ENCODE results near the gene FOXL1. TPM values are rescaled to one million over a fixed set of nuclear protein-coding genes. Genes with fewer than 3 reads are reported as not detected.

Gene FOXL1
- polyA plus RNA-seq, 1 donor (not counting 4 experiments of a cell fraction or from before 2014, with no cell fraction given) = 0.10 TPM

- peaks cover 0 to 4% of the 10 kb centered on the region in 2 experiments for H3K36me3 ChIP-seq (ENCODE audit: control insufficient read depth in 2 of 2, extremely low read depth in 1 of 2, insufficient read depth in 2 of 2, low read length in 2 of 2)
- H3K9me3 ChIP-seq (ENCODE audit: control insufficient read depth, low read depth, low read length) = no peaks in the 10 kb centered on the region
- FAIRE-seq = no peak
- TF ChIP-seq CTCF (optimal IDR thresholded peaks at IDR 0.05 in 1 of 3, IDR thresholded peaks at IDR 0.05 in 1 of 3, conservative IDR thresholded peaks at IDR 0.05 in 1 of 3; ENCODE audit: extremely low read depth in 1 of 3, insufficient read depth in 2 of 3, low read length in 3 of 3) (no peak), EZH2 (IDR thresholded peaks at IDR 0.05; ENCODE audit: low read length) (no peak)
- H3K27me3 ChIP-seq (ENCODE audit: control insufficient read depth, extremely low read depth, insufficient read depth, low read length) = no peaks in the 10 kb centered on the region
- H3K4me2 ChIP-seq (ENCODE audit: control insufficient read depth, extremely low read depth, insufficient read depth, low read depth, low read length) = no peak overlapping the region
- no peak overlapping the region for H2AFZ ChIP-seq (ENCODE audit: control insufficient read depth, low read length)
- dilution Hi-C loops (cut with MboI; ENCODE audit: extremely low pct_ligation_motif_present, low sequenced_read_pairs) = loop anchor here (25.0 kb wide), 1 partner anchor 706 kb away; no protein-coding TSS in a partner anchor
- H4K20me1 ChIP-seq (ENCODE audit: control insufficient read depth, extremely low read depth, insufficient read depth, low read length) = no peaks in the 10 kb centered on the region
- no peak overlapping the region for H3K4me3 ChIP-seq (ENCODE audit: control insufficient read depth in 2 of 3, extremely low read depth in 1 of 3, insufficient read depth in 2 of 3, low read depth in 1 of 3, low read length in 3 of 3)
- no peak for DNase-seq (ENCODE audit: low read depth, low spot score)
- peaks cover 11% of the 10 kb centered on the region for H3K4me1 ChIP-seq (ENCODE audit: control insufficient read depth, extremely low read depth, insufficient read depth, low read length)
- H3K9me1 ChIP-seq (ENCODE audit: control insufficient read depth, extremely low read depth, insufficient read depth, low read length) = no peaks in the 10 kb centered on the region
- peaks cover 13% of the 10 kb centered on the region for H3K79me2 ChIP-seq (ENCODE audit: control insufficient read depth, insufficient read depth, low read length)
- H3K9ac ChIP-seq (ENCODE audit: control insufficient read depth, extremely low read depth, insufficient read depth, low read length) = no peak overlapping the region
- H3K27ac ChIP-seq (ENCODE audit: control insufficient read depth, insufficient read depth, low read length) = no peak overlapping the region
Observed at GRCh38 chr16:86556576-86556975, 21.8 kb upstream of the FOXL1 start.

- H3K27me3 ChIP-seq (ENCODE audit: control insufficient read depth, extremely low read depth, insufficient read depth, low read length) = no peaks in the 10 kb centered on the region
- FAIRE-seq (no peak), DNase-seq (ENCODE audit: low read depth, low spot score) (no peak)
- no peak overlapping the region for H3K27ac ChIP-seq (ENCODE audit: control insufficient read depth, insufficient read depth, low read length)
- TF ChIP-seq CTCF (optimal IDR thresholded peaks at IDR 0.05 in 1 of 3, IDR thresholded peaks at IDR 0.05 in 1 of 3, conservative IDR thresholded peaks at IDR 0.05 in 1 of 3; ENCODE audit: extremely low read depth in 1 of 3, insufficient read depth in 2 of 3, low read length in 3 of 3) (no peak), EZH2 (IDR thresholded peaks at IDR 0.05; ENCODE audit: low read length) (no peak)
- H3K4me2 ChIP-seq (ENCODE audit: control insufficient read depth, extremely low read depth, insufficient read depth, low read depth, low read length) = no peak overlapping the region
- peaks cover 13% of the 10 kb centered on the region for H3K79me2 ChIP-seq (ENCODE audit: control insufficient read depth, insufficient read depth, low read length)
- no peaks in the 10 kb centered on the region for H3K36me3 ChIP-seq (ENCODE audit: control insufficient read depth in 2 of 2, extremely low read depth in 1 of 2, insufficient read depth in 2 of 2, low read length in 2 of 2)
- H3K9me1 ChIP-seq (ENCODE audit: control insufficient read depth, extremely low read depth, insufficient read depth, low read length) = no peaks in the 10 kb centered on the region
- H3K4me3 ChIP-seq (ENCODE audit: control insufficient read depth in 2 of 3, extremely low read depth in 1 of 3, insufficient read depth in 2 of 3, low read depth in 1 of 3, low read length in 3 of 3) = no peak overlapping the region
- no peaks in the 10 kb centered on the region for H4K20me1 ChIP-seq (ENCODE audit: control insufficient read depth, extremely low read depth, insufficient read depth, low read length)
- dilution Hi-C loops (cut with MboI; ENCODE audit: extremely low pct_ligation_motif_present, low sequenced_read_pairs) = loop anchor here (25.0 kb wide), 1 partner anchor 705 kb away; no protein-coding TSS in a partner anchor
- H3K9me3 ChIP-seq (ENCODE audit: control insufficient read depth, low read depth, low read length) = no peaks in the 10 kb centered on the region
- H3K4me1 ChIP-seq (ENCODE audit: control insufficient read depth, extremely low read depth, insufficient read depth, low read length) = peaks cover 11% of the 10 kb centered on the region
- no peak overlapping the region for H3K9ac ChIP-seq (ENCODE audit: control insufficient read depth, extremely low read depth, insufficient read depth, low read length)
- no peak overlapping the region for H2AFZ ChIP-seq (ENCODE audit: control insufficient read depth, low read length)
Observed at GRCh38 chr16:86557587-86557986, 20.8 kb upstream of the FOXL1 start.

Measured in keratinocyte (primary cell).